Fibroblast of gingiva (primary cell): ENCODE measurements around the gene SDK1.

Source experiments
- DNase-seq: peaks from one replicate; pipeline ENCODE4 v3.0.0-alpha.2; 2011; ENCODE audit warnings: low read depth

SDK1 gene

DNA sequence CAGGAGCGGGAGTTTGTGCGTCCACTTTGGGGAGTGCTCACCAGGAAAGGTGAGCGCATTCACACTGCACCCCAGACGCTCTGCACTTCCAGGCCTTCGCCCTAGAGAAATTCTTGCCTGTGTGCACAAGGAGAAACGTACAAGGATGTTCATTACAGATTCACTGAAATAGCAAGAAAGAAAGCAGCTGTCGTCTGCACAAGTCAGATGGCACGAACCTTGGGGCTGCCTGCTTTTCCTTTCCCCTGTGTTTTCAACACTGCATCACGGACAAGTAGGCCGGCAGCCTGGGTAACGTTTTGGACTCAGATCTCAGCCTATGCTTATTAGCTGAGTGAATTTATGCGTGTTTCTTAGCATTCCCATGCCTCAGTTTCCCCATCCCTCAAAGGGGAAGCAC is 834.2 kb downstream of the SDK1 start:
- DNase-seq = no peak

- no peak for DNase-seq
These were observed 835.0 kb downstream of the SDK1 start for GRCh38 chr7:4136036-4136435.

GRCh38 chr7:4136501-4137110 is 835.6 kb downstream of the SDK1 start:
- no peak for DNase-seq

DNA sequence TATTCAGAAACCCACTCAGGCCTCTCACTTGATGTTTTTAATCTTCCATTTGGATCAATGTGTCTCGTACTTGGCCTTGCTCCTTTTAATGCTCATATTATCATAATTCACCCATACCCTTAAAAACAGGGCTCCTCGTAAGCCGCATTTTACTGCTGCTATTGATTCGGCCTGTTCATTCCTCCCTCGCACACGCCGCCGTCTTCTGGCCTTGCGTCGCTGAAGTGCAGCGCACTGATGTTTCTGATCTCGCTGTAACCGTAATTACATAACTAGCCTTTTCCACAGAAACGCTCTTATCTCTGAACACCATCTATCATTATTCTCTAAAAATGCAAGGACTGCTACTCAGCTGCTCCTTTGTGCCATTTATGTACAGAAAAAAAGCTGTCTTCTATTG is 836.5 kb downstream of the SDK1 start:
- DNase-seq = no peak

- no peak for DNase-seq
These were observed 837.8 kb downstream of the SDK1 start for GRCh38 chr7:4138866-4139265.

DNA sequence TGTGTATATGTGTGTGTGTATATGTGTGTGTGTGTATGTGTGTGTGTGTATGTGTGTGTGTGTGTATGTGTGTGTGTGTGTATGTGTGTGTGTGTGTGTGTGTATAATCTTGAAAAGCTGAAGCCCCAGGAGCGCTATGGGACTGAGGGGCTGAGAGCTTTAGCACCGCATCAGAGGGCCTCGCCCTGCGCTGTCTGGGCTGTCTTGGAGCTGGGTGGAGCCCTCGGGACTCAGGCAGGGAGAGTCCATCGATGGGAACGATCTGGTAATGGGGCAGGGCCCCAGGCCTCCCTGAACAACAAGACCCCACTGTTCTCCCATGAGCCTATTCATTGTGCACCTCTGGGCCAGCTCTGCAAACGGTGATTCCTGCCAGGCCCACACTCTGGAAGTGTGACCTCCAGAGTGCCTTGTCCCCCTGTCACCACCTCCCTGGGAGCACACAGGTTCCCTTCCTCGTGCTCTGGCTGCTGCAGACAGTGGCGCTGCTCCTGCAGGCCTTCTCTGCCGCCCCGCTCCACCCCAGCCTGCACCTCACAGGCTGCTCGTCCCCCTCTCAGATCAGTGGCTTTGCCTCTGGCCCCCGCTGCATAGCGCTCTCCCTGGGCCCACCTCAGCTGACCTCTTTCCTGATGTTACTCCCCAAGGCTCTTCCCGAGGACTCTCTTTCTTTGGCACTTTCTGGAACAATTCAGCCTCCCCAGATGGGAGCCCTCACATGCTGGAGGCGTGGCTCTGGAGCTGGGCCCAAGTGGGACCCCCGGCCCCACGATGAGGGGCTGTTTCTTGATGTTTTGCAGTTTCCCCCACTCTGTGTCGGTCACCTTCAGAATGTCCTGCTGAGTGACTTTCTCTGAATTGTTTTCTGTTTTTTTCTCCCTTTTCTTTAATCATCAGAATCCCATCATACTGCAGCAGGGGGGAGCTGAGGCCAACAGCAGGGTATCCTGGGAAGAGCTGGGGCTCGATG is 838.9 kb downstream of the SDK1 start:
- no peak for DNase-seq

DNA sequence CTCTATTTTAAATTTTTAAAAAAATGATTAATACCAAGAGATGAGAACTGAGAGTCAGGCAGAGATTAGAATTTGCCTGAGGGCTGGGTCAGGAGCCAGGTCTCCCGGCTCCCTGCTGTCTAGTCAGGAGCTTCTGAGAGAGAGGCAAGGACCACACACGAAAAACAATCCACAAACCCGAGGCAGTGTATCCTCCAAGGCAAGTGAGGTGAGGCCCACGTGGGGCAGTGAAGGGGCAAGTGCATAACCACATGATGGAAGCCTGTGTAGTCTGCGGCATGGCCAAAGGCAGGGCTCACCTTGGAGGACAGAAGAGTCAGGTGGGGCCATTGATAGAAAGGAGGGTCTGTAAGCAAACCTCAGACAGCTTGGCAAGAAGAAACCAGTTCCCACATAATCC is 839.9 kb downstream of the SDK1 start:
- DNase-seq = no peak

- DNase-seq = no peak
These were observed 842.0 kb downstream of the SDK1 start for GRCh38 chr7:4143006-4143405.

- DNase-seq = no peak
These were observed 842.6 kb downstream of the SDK1 start for GRCh38 chr7:4143511-4144171.

GRCh38 chr7:4144172-4144701 is 843.2 kb downstream of the SDK1 start:
- no peak for DNase-seq

DNA sequence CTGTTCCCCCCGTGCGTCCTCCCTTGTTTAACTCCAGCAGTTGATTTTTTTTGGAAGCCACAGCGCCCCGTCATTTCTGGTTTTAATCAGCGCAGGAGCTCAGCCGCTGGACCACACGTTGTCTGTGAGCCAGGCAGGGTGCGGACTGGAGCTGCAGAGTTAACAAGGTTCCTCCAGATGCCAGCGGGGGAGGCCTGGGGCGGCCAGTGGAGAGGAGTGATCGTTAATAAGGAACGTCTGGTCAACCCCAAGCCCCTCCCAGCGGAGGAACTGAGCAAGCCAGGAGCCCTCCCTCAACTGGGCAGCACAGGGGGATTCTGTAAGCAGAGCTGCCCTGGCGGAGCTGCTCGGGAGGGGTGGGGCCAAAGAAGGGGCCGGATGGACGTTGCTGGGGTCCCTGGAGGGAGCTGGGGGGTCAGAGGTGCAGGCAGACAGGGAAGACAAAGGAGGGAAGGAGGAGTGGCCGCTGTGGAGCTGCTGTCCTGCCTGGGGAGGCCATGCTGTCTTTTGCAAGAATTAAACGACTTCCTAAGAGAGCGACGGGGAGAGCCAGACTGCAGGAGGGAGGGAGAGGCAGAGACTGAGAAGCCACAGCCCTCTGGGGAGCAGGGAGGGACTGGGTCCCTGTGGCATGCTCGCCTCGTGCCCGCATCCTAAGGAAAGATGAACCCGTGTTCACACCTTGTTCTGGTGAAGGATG is 843.9 kb downstream of the SDK1 start:
- peak; percentile 78 for DNase-seq

DNA sequence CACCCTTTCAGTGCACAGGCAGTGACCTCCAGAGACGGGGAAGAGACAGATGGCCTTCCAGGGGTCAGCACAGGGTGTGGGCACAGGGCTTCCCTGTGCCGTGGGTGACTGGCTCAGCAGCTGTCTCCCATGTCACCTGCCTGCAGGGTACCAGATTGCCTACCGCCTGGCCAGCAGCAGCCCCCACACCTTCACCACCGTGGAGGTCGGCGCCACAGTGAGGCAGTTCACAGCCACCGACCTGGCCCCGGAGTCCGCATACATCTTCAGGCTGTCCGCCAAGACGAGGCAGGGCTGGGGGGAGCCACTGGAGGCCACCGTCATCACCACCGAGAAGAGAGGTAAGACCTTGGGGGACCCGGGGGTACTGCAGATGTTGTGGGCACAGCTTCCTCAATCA is 844.5 kb downstream of the SDK1 start:
- no peak for DNase-seq

- DNase-seq = no peak
These were observed 847.0 kb downstream of the SDK1 start for GRCh38 chr7:4147926-4148620.

GRCh38 chr7:4149236-4149635 is 848.2 kb downstream of the SDK1 start:
- DNase-seq = no peak

DNA sequence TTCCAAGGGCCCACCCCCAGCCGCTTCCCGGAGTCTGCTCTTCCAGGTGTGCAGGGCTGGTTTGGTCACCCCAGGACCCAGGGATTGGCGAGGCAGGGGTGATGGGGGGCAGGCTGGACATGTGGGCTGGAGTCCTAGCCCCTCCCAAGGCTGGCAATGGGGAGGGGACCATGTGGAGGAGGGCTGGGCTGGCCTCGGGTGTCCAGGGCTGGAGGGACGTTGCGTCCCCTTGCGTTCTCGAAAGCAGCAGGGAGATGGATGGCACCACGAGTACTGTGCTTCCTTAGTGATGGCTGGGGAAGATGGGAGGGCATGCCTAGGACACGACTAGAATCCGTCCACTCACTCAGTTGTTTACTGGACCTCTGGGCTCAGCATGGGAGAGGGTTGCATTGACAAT is 848.6 kb downstream of the SDK1 start:
- DNase-seq = no peak

GRCh38 chr7:4150731-4151130 is 849.7 kb downstream of the SDK1 start:
- no peak for DNase-seq

DNA sequence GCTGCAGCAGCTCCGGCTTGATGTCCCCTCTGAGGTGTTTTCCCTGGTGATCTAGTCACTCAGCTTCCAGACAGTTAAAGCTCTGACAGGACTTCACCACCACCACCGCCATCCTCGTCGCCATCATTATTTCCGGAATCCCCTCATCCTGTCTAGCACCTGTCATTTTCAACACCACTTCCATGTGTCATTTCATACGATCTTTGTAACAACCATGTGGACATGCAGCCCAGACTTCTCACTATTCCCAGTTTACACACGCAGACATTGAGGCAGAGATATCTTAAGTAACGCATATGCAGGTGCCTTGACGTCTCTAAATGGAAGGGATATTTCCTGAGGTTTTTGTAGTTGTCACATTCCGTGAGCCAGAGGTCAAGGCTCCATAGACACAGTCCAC is 850.5 kb downstream of the SDK1 start:
- no peak for DNase-seq

DNA sequence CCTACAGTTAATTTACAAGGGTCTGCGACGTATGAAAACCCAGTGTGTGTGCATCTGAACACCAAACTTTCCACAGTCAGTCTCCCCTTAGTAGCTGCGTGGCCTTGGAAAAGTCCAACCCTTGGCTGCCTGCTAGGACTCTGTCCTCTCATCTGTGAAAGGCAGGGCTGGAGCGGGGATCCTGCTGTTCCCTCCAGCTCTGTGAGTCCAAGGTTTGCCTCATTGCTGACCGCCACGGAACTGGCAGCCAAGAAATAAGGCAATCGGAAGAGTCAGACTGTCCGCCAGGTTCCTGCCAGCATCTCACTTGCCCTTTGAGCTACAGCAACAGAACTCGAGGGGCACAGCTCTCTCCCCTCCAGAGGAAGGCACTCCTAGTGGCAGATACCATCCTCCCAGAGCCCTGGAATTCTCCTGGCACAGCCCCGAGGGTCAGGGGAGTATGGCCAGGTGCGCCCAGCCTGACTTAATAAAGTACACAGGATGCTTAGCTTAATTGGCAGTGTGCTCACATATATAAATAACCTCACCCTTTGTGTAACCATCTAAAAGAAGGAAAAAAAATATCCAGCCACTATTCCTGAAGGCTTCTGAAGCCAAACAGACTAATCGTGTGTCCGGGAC is 851.0 kb downstream of the SDK1 start:
- no peak for DNase-seq

GRCh38 chr7:4154882-4155535 is 854.0 kb downstream of the SDK1 start:
- DNase-seq = no peak

DNA sequence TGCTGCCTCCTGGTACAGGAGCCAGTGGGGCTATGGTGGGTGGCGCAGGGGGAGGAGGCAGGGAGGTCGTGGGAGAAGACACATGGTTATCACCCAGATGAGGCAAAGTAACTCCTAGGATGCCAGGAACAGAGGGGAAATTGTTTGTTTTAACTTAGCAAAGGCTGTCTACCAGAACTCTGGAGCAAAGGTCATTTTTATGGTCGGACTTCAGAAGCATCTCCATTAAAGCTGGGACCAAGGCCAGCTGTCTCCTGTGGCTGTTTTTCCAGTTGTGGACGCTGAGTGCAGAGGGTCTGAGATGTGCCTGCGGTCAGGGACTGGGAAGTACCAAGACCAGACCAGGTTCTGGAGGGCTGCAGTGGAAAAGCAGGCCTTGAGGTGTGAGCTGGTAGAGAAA is 855.1 kb downstream of the SDK1 start:
- no peak for DNase-seq

DNA sequence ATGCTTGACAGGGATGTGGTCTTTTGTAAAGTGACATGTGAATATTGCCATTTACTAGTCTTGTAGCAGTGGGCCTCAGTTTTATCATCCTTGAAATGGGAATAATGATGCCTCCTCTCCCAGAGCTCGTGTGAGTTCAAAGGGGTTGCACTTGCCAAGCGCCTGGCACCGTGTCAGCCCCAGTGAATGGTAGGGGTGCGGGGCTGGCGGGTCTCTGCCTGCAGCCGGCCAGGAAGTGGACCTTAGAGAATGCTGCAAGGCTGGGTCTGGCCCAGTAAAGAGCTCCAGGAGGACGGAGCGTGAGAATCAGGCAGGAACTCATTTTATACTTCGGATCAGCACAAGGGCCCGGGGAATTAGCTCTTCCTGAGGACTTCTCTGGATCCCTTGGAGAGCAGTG is 856.6 kb downstream of the SDK1 start:
- DNase-seq = no peak
